ENCODE data around the gene SCARF2.

- TF ChIP-seq POLR2AphosphoS5 (IDR thresholded peaks at IDR 0.05; ENCODE audit: low read depth) = no peak
- TF ChIP-seq CTCF (IDR thresholded peaks at IDR 0.05; ENCODE audit: insufficient read depth, low read length) = no peak
- no peak for TF ChIP-seq REST (IDR thresholded peaks at IDR 0.05; ENCODE audit: insufficient replicate concordance, low read depth)
- TF ChIP-seq GABPA (IDR thresholded peaks at IDR 0.05; ENCODE audit: low read depth) = no peak
These were observed 7.4 kb downstream of the SCARF2 start for GRCh38 chr22:20430101-20430719.
